Skeletal muscle satellite cell (primary cell): Measurements from ENCODE around the gene ENO3.

Experiments used
- H3K27me3 ChIP-seq: 2 replicates; pipeline ENCODE4 v1.7.0; 2013; ENCODE audit warnings: low read length; ENCODE audit not compliant: control insufficient read depth, insufficient read depth
- H3K36me3 ChIP-seq: 2 replicates; pipeline ENCODE4 v1.7.0; 2013; ENCODE audit warnings: mild to moderate bottlenecking, control low read depth, low read length; ENCODE audit not compliant: insufficient read depth
- H3K4me1 ChIP-seq: 2 replicates; pipeline ENCODE4 v1.7.0; 2013; ENCODE audit warnings: low read length; ENCODE audit not compliant: control insufficient read depth, insufficient read depth
- H3K4me2 ChIP-seq: 2 replicates; pipeline ENCODE4 v1.7.0; 2013; ENCODE audit warnings: mild to moderate bottlenecking, low read length
- H3K4me3 ChIP-seq: 2 replicates; pipeline ENCODE4 v1.7.0; 2013; ENCODE audit warnings: low read length
- H3K9ac ChIP-seq: 2 replicates; pipeline ENCODE4 v1.7.0; 2013; ENCODE audit warnings: mild to moderate bottlenecking, low read depth, low read length, moderate library complexity
- H3K9me3 ChIP-seq: replicated peaks from 2 replicates; pipeline ENCODE4 v1.7.0; 2013; ENCODE audit warnings: mild to moderate bottlenecking, control low read depth, low read length

ENO3 gene

DNA sequence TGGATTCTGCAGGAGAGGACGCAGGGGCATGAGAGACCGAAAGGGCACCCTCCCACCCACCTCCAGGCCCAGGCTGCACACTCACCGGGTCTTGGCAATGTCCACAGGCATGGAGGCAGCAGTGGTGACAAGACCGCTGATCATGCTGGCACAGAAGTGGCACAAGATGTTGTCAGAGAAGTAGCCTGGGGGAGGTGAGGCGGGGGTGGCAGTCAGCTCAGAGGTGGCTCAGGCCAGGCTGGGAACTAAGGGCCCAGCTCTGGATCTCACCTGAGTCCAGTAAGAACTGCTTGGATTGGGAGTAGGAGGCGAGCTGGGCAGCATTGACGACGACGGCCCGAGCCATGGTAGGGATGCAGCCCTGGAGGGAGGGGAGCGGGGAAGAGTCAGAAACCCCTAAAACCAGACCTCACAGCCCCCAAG, 12.8 kb upstream of the ENO3 start:
- H3K9me3 ChIP-seq = no peaks in the 10 kb centered on the region
- peak overlapping the region; percentile 99 for H3K4me2 ChIP-seq
- H3K4me3 ChIP-seq = no peak overlapping the region
- no peaks in the 10 kb centered on the region for H3K27me3 ChIP-seq
- H3K4me1 ChIP-seq = peaks cover 32% of the 10 kb centered on the region
- H3K9ac ChIP-seq = peak overlapping the region; percentile 94
- peaks cover 27% of the 10 kb centered on the region for H3K36me3 ChIP-seq

DNA sequence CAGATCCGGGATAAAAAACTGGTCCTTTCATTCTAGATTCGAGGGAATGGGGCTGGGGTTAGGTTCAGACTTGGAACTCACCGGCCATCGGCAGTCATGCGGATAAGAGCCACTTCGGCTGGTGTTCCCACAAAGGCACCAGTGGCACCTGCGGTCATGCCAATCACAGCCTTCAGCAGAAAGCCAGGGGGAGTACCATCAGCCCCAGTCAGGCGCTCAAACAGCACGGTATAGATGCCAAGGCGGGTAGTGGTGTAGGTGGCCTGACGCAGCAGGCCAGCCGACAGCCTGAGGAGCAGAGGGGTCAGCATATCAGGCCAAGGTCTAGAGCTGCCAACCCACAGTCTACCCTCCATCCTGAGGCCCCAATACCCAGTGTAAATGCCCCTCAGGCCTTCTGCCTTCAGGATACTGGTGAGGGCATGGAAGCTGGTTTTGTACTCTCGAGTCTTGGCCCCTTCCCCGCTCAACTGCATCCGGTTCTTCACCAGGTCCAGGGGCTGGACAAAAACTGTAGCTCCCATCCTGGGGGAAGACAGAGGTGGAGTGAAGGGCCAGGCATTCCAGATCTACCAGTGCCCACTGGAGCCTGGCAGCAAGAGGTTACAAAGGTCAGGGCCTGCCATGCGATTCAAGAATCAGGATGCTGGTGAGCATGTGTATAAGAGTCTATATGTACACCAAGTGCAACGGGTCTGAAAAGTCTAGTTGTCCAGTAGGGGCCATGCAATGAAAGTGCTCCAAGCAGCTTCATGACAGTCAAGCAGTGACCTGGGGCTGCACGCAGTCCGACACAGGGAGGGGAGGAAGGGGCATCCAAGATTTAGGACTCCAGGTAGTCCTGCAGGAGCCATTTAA, 12.0 kb upstream of the ENO3 start:
- Histone ChIP-seq H3K27me3 (no peaks in the 10 kb centered on the region), H3K4me2 (peak overlapping the region; percentile 99), H3K36me3 (peaks cover 35% of the 10 kb centered on the region), H3K4me3 (peak overlapping the region; percentile 90), H3K9ac (peak overlapping the region; percentile 94), H3K4me1 (peaks cover 36% of the 10 kb centered on the region), H3K9me3 (no peaks in the 10 kb centered on the region)

DNA sequence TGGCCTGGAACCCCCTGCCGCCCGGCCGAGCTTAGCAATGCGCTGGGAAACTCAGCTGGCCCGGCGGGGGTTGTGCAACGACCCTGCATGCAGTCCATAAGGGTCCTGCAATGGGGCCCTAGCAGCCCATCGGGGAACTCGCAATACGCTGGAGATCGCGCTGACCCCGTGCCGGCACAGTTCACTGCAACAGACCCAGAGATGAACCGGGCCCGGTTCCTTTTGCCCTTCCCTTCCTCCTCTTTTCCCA, 11.4 kb upstream of the ENO3 start:
- peaks cover 35% of the 10 kb centered on the region for H3K4me1 ChIP-seq
- peak overlapping the region; percentile 99 for H3K4me2 ChIP-seq
- H3K9me3 ChIP-seq = no peaks in the 10 kb centered on the region
- H3K4me3 ChIP-seq = peak overlapping the region; percentile 90
- peak overlapping the region; percentile 94 for H3K9ac ChIP-seq
- peaks cover 41% of the 10 kb centered on the region for H3K36me3 ChIP-seq
- H3K27me3 ChIP-seq = no peaks in the 10 kb centered on the region

DNA sequence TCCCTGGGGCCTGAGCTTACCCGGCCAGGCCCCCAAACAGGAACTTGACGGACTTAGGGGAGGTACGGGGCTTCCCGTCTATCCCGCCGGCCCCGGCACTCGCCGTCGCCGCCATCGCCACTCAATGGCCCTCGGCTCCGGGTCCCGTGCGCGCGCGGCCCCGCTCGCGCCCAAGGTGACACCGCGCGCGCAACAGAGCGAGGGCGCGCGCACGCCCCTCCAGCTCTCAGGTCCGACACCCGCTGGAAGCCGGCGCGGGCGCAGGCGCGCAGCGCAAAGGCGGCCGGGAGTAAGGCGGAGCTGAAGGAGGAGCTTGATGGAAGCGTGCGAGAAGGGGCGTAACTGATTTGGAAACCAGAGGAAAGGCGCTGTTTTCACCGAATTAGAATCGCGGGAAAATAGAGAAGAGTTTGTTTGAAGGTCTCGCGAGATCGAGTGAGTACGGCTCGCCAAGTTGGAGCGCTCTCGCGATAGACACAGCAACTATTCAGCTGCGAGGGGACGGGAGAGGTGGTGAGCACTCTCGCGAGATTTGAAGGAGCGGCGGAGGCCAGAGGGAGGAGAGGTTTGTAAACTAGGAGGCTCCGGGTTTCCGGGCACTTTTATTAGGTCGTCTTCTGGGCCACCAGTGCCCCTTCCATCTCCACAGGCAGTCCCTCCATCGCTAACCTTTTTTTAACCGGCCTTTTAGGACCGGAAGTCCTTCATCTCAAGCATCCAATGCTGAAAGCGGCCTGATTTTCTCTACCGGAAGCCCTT, 10.9 kb upstream of the ENO3 start, which contains the start of the genes RNF167 and SLC25A11:
RNF167 (plus strand) TSS at position 473 of the 759 bp plus-strand sequence. CDS start 642 bp downstream, outside the sequence.
SLC25A11 (minus strand) TSS at position 251 of the 759 bp plus-strand sequence; CDS start at position 115, 136 bp downstream.
- H3K4me1 ChIP-seq = peaks cover 38% of the 10 kb centered on the region

DNA sequence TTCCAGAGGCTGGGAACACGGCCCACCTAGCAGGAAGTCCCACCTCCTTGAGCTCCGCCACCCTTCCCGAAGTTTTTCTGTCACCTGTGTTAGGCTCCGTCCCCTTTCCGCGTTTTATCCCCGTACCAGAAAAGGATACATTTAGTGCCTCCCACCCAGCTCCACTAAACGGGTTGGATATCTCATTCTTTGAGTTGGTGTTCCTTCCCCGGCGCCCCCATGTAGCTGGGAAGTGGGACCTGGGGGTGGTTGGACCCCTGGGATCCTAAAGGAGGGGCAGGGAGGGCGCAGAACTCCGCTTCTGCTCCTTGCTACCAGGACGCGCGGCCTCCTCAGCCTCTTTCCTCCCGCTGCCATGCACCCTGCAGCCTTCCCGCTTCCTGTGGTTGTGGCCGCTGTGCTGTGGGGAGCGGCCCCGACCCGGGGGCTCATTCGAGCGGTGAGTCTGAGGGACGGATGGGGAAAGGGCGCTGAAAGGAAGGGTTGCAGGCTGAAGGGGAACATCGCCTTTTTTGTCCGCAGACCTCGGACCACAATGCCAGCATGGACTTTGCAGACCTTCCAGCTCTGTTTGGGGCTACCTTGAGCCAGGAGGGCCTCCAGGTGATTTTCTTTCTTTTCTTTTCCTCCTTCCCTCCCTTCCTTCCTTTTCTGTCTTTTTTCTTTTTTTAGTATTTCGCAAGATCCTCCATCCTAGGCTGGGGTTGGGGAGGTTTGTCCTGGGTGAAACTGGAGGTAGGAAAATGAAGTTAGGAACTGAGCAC, 10.2 kb upstream of the ENO3 start:
- H3K4me3 ChIP-seq = peak overlapping the region; percentile 90
- H3K9ac ChIP-seq = peak overlapping the region; percentile 94
- H3K4me2 ChIP-seq = peak overlapping the region; percentile 99
- H3K36me3 ChIP-seq = peaks cover 52% of the 10 kb centered on the region
- H3K27me3 ChIP-seq = no peaks in the 10 kb centered on the region
- peaks cover 45% of the 10 kb centered on the region for H3K4me1 ChIP-seq
- H3K9me3 ChIP-seq = no peaks in the 10 kb centered on the region

More for the DNA sequence above, 10.9 kb upstream of the ENO3 start, which contains the start of the genes RNF167 and SLC25A11:
- Histone ChIP-seq H3K4me2 (peak within 1 kb of the TSS; percentile 99), H3K9ac (peak within 1 kb of the TSS; percentile 94), H3K9me3 (no peaks in the 10 kb centered on the region), H3K27me3 (no peaks in the 10 kb centered on the region), H3K4me3 (peak within 1 kb of the TSS; percentile 90), H3K36me3 (peaks cover 46% of the 10 kb centered on the region)

DNA sequence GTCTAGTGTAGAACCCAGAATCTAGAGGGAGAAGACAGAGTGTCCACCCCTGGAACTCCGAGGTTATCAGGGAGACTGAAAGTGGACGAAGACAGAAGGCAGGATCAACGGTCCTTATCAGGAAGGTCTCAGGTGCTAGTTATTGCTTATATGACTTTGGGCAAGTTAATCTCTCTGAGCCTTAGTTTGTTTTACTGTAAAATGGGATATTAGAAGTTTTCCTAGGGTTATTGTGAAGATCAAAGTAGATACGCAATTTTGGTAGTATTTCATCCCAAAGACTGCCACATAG, 9.7 kb upstream of the ENO3 start:
- H3K9ac ChIP-seq = peak overlapping the region; percentile 94
- H3K36me3 ChIP-seq = peaks cover 52% of the 10 kb centered on the region
- peaks cover 46% of the 10 kb centered on the region for H3K4me1 ChIP-seq
- no peaks in the 10 kb centered on the region for H3K27me3 ChIP-seq
- no peaks in the 10 kb centered on the region for H3K9me3 ChIP-seq
- H3K4me2 ChIP-seq = peak overlapping the region; percentile 99
- peak overlapping the region; percentile 90 for H3K4me3 ChIP-seq

DNA sequence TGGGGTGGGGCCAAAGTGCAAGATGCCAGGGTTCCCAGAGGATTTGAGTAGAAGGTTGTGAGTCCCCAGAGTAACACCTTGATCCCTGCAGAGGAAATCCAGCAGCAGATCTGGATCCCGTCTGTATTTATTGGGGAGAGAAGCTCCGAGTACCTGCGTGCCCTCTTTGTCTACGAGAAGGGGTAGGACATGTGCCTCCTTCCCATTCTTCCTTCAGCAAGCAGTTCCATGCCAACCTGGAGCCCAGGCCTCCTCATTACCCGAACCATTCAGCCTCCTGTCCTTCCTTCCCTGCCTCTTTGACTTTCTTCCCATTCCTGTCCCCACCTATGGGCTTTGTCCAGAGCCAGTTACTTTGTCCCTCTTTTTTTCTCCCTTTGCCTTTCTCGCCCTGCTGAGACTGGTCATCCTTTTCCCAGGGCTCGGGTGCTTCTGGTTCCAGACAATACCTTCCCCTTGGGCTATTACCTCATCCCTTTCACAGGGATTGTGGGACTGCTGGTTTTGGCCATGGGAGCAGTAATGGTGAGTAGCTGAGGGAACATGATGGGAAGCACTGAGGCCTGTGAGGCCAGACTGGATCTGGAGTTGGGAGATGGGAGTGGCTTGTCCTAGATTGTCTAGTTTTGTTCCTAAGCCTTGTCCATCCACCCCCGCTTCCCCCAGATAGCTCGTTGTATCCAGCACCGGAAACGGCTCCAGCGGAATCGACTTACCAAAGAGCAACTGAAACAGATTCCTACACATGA, 8.0 kb upstream of the ENO3 start:
- H3K36me3 ChIP-seq = peaks cover 55% of the 10 kb centered on the region
- H3K4me1 ChIP-seq = peaks cover 46% of the 10 kb centered on the region
- peak overlapping the region; percentile 13 for H3K9ac ChIP-seq
- H3K4me3 ChIP-seq = no peak overlapping the region
- H3K4me2 ChIP-seq = no peak overlapping the region
- H3K27me3 ChIP-seq = no peaks in the 10 kb centered on the region
- H3K9me3 ChIP-seq = no peaks in the 10 kb centered on the region

DNA sequence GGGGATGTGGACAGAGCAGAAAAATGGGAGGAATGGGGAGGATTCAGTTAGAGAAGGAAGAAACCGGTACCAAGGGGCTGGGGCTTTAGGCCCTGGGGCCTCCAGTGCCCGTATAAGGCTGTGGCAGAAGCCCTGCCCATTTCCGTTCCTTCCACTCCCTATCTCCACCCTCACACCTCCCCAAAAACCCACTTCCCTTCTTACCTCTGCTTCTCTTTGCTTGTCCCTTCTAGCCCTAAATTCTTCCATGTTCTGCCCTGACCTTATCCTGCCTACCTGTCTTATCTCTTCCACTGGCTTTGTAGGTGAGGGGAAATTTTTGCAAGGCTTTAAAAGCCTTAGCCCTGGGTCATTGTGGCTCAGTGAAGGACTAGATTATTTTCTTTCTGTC, 6.8 kb upstream of the ENO3 start:
- H3K9me3 ChIP-seq = no peaks in the 10 kb centered on the region
- peak overlapping the region; percentile 97 for H3K9ac ChIP-seq
- no peak overlapping the region for H3K4me3 ChIP-seq
- H3K36me3 ChIP-seq = peaks cover 52% of the 10 kb centered on the region
- H3K4me1 ChIP-seq = peaks cover 35% of the 10 kb centered on the region
- peak overlapping the region; percentile 92 for H3K4me2 ChIP-seq
- H3K27me3 ChIP-seq = no peaks in the 10 kb centered on the region

DNA sequence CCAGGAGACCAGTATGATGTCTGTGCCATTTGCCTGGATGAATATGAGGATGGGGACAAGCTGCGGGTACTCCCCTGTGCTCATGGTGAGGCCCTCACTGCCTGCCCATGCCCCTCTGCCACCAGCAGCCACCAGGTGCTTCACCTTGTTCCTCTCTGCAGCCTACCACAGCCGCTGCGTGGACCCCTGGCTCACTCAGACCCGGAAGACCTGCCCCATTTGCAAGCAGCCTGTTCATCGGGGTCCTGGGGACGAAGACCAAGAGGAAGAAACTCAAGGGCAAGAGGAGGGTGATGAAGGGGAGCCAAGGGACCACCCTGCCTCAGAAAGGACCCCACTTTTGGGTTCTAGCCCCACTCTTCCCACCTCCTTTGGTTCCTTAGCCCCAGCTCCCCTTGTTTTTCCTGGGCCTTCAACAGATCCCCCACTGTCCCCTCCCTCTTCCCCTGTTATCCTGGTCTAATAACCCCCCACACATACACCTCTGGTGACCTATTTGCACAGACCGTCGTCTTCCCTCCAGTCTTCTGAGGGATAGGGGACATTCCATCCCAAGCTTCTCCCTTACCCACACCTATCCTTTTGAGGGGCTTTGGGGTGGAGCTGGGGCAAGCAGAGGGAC, 6.3 kb upstream of the ENO3 start:
- Histone ChIP-seq H3K9ac (peak overlapping the region; percentile 97), H3K4me3 (peak overlapping the region; percentile 55), H3K36me3 (peaks cover 52% of the 10 kb centered on the region), H3K9me3 (no peaks in the 10 kb centered on the region), H3K4me2 (peak overlapping the region; percentile 92), H3K27me3 (no peaks in the 10 kb centered on the region), H3K4me1 (peaks cover 34% of the 10 kb centered on the region)

DNA sequence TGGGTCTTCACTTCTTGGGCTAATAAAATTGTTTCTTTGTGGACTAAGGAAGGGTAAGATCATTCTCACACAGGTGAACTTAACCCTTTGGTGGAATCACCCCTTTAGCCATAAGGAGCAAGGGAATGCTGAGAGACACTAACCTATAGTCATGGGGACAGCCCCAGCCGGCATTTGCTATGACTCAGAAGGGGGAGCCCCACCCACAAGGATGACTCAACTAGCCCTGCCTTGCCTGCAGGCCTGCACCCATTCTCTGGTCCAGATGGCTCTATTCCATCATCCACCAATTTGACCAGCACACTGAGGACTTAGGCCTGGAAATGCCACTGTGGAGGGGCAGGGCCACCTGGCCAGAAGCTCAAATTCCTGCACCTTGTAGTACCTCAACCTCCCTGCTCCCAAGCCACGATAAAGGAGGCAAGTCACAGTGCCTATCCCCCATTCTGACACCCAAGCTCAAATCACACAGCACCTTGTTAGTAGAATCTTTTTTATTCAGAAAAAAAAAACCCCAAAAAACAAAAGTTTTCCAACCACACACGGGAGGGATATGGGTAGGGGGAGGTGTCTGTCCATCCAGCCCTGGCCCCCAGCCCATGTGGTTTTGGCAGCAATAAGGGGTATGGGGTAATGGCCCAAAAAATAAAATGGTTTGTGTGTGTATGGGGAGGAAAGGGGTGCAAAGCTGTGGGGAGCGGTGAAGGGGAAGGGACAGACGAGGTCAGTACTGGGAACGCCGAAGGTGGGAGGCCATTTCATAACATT, 5.6 kb upstream of the ENO3 start:
- H3K36me3 ChIP-seq = peaks cover 52% of the 10 kb centered on the region
- no peaks in the 10 kb centered on the region for H3K27me3 ChIP-seq
- H3K4me3 ChIP-seq = peak overlapping the region; percentile 99
- no peaks in the 10 kb centered on the region for H3K9me3 ChIP-seq
- peak overlapping the region; percentile 92 for H3K4me2 ChIP-seq
- peak overlapping the region; percentile 97 for H3K9ac ChIP-seq
- H3K4me1 ChIP-seq = peaks cover 38% of the 10 kb centered on the region
